HEK293T (cell line): ENCODE results near the gene ZNF182.

Source experiments
- ARNT ChIP-seq: fragments of 450-650 bp; IDR thresholded peaks from 2 replicates; pipeline ENCODE4 v1.6.1; 2017; ENCODE audit warnings: mild to moderate bottlenecking
- FOXM1 ChIP-seq: fragments of 450-650 bp; IDR thresholded peaks from 2 replicates; pipeline ENCODE4 v1.6.1; 2017; ENCODE audit warnings: mild to moderate bottlenecking, borderline replicate concordance
- HDGF ChIP-seq: fragments of 450-650 bp; IDR thresholded peaks from 2 replicates; pipeline ENCODE4 v1.6.1; 2017; ENCODE audit warnings: antibody characterized with exemption, borderline replicate concordance
- NFRKB ChIP-seq: fragments of 450-650 bp; IDR thresholded peaks from 2 replicates; pipeline ENCODE4 v1.6.1; 2016; ENCODE audit warnings: mild to moderate bottlenecking, moderate library complexity

- TF ChIP-seq NFRKB, result no peak
- TF ChIP-seq HDGF, result no peak
- TF ChIP-seq FOXM1, result no peak
- TF ChIP-seq ARNT, result no peak
Observed at GRCh38 chrX:47992095-47992380, 11.8 kb downstream of the ZNF182 start.
